A549 (cell line): ENCODE data around the gene NKX6-1.

Source experiments
- GATA3 ChIP-seq: IDR thresholded peaks from 2 replicates; pipeline ENCODE4 v1.6.1; 2012; ENCODE audit warnings: borderline replicate concordance
- HOXA7 ChIP-seq: fragments of 250-450 bp; sonication (Bioruptor Pico); IDR thresholded peaks from 2 replicates; pipeline ENCODE4 v1.5.0; 2020; ENCODE audit warnings: mild to moderate bottlenecking, moderate library complexity
- MYC ChIP-seq: IDR thresholded peaks from 2 replicates; pipeline ENCODE4 v1.6.1; 2012; ENCODE audit warnings: mild to moderate bottlenecking, inconsistent platforms, low read length, improper control_type of control experiment, borderline replicate concordance
- TF ChIP-seq, protein P1 (sequence below): fragments of >200 bp; sonication (Bioruptor Twin); formaldehyde crosslinking; IDR thresholded peaks from 3 replicates; pipeline ENCODE4 v1.5.1; 2016

DNA sequence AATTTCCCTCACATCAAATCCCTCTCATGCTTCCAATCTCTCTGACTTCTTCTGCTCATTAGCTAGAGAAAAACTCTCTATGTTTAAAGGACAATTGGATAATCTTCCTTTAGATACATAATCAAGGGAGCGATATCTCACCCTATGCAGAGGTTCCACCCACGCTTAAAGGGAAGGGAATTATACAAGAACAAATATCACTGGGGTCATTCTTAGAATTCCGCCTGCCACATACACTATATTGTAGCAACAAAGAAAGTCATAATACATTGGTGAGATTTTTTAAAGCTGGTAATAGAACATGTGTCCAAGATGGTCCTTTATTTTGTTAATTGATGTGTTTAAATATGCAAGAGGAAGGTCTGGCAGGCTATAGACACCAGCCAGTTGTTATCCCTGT, 31.5 kb downstream of the NKX6-1 start:
- TF ChIP-seq, protein P1, sequence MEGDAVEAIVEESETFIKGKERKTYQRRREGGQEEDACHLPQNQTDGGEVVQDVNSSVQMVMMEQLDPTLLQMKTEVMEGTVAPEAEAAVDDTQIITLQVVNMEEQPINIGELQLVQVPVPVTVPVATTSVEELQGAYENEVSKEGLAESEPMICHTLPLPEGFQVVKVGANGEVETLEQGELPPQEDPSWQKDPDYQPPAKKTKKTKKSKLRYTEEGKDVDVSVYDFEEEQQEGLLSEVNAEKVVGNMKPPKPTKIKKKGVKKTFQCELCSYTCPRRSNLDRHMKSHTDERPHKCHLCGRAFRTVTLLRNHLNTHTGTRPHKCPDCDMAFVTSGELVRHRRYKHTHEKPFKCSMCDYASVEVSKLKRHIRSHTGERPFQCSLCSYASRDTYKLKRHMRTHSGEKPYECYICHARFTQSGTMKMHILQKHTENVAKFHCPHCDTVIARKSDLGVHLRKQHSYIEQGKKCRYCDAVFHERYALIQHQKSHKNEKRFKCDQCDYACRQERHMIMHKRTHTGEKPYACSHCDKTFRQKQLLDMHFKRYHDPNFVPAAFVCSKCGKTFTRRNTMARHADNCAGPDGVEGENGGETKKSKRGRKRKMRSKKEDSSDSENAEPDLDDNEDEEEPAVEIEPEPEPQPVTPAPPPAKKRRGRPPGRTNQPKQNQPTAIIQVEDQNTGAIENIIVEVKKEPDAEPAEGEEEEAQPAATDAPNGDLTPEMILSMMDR: no peak
- no peak for TF ChIP-seq MYC
- no peak for TF ChIP-seq GATA3
- TF ChIP-seq HOXA7 (CRISPR knock-in tag): no peak
